Fibroblast of lung (primary cell): ENCODE data around the gene THBS1. TPM values are rescaled to one million over a fixed set of nuclear protein-coding genes. Genes with fewer than 3 reads are reported as not detected.

ENCODE experiments used
- DNase-seq, 2 donors: peaks; one replicate each; pipeline versions ENCODE4 v3.0.0 to v3.0.0-alpha.2; 2010; ENCODE audit warnings: low read depth in 2 of 2
- H2AFZ ChIP-seq: 2 replicates; pipeline ENCODE4 v1.5.1; 2012; ENCODE audit warnings: low read length, control low read depth, inconsistent platforms
- H3K27ac ChIP-seq: 2 replicates; pipeline ENCODE4 v1.5.1; 2011; ENCODE audit warnings: low read length, control low read depth; ENCODE audit not compliant: insufficient read depth
- H3K27me3 ChIP-seq: 2 replicates; pipeline ENCODE4 v1.5.1; 2011; ENCODE audit warnings: mild to moderate bottlenecking, low read length; ENCODE audit not compliant: control insufficient read depth, insufficient read depth
- H3K36me3 ChIP-seq: 2 replicates; pipeline ENCODE4 v1.5.1; 2011; ENCODE audit warnings: low read length; ENCODE audit not compliant: control insufficient read depth, insufficient read depth
- H3K4me1 ChIP-seq: 2 replicates; pipeline ENCODE4 v1.5.1; 2011; ENCODE audit warnings: low read length; ENCODE audit not compliant: control insufficient read depth, insufficient read depth; ENCODE audit errors: extremely low read depth
- H3K4me2 ChIP-seq: 2 replicates; pipeline ENCODE4 v1.5.1; 2011; ENCODE audit warnings: low read length, control low read depth; ENCODE audit not compliant: insufficient read depth; ENCODE audit errors: extremely low read depth
- H3K4me3 ChIP-seq, 4 experiments: fragments of 200-600 bp in 1 of 4; sonication (generic) in 1 of 4; replicated peaks in 1 of 4; 2 replicates each; pipeline ENCODE4 v1.5.1; 2011 to 2016; ENCODE audit warnings: low read length in 4 of 4, low read depth in 3 of 4, mild to moderate bottlenecking in 3 of 4, control low read depth in 2 of 4, inconsistent platforms in 1 of 4, mixed read lengths in 1 of 4; ENCODE audit not compliant: insufficient read depth in 1 of 4; ENCODE audit errors: control extremely low read depth in 1 of 4
- H3K79me2 ChIP-seq: 2 replicates; pipeline ENCODE4 v1.5.1; 2012; ENCODE audit warnings: mild to moderate bottlenecking, low read length, inconsistent platforms; ENCODE audit not compliant: control insufficient read depth, insufficient read depth
- H3K9ac ChIP-seq: 2 replicates; pipeline ENCODE4 v1.5.1; 2011; ENCODE audit warnings: mild to moderate bottlenecking, low read length, control low read depth; ENCODE audit not compliant: insufficient read depth
- H3K9me3 ChIP-seq: 2 replicates; pipeline ENCODE4 v1.5.1; 2012; ENCODE audit warnings: low read depth, low read length; ENCODE audit not compliant: control insufficient read depth, insufficient read depth
- H4K20me1 ChIP-seq: 2 replicates; pipeline ENCODE4 v1.5.1; 2011; ENCODE audit warnings: low read length; ENCODE audit not compliant: control insufficient read depth, insufficient read depth; ENCODE audit errors: extremely low read depth
- CTCF ChIP-seq, 2 donors: IDR thresholded peaks in 1 of 2; conservative IDR thresholded peaks in 1 of 2; 1 replicate in 1 of 2; 2 replicates in 1 of 2; pipeline ENCODE4 v1.5.1; 2011 to 2012; ENCODE audit warnings: low read length in 2 of 2, control low read depth in 1 of 2, inconsistent platforms in 1 of 2, low read depth in 1 of 2, mild to moderate bottlenecking in 1 of 2
- EZH2 ChIP-seq: IDR thresholded peaks from 2 replicates; pipeline ENCODE4 v1.5.1; 2012; ENCODE audit warnings: low read length, control low read depth, mild to moderate bottlenecking; ENCODE audit errors: missing control alignments
- polyA plus RNA-seq, 2 donors: library from polyadenylated mRNA; depleted of rRNA in 1 of 2; stranded (reverse) in 1 of 2; unstranded in 1 of 2; fragments of >200 nt; gene quantifications; 2 replicates each; pipeline ENCODE4 v1.2.1, GENCODE V29; 2011 to 2012; ENCODE audit warnings: missing spikeins in 1 of 2
- total RNA-seq: library from RNA; depleted of rRNA; stranded (reverse); fragments of >200 nt; gene quantifications from 2 replicates; pipeline ENCODE4 v1.2.1, GENCODE V29; 2014

Gene THBS1
- total and polyA plus RNA-seq, 2 donors (not counting 1 experiment from before 2014, with no cell fraction given) = 1,512 to 1,745 TPM

- Histone ChIP-seq H3K4me3 (no peak overlapping the region), H4K20me1 (no peaks in the 10 kb centered on the region), H2AFZ (no peak overlapping the region), H3K27me3 (no peaks in the 10 kb centered on the region), H3K4me2 (no peak overlapping the region), H3K9me3 (no peaks in the 10 kb centered on the region), H3K79me2 (no peaks in the 10 kb centered on the region), H3K27ac (no peak overlapping the region), H3K4me1 (no peaks in the 10 kb centered on the region), H3K36me3 (no peaks in the 10 kb centered on the region), H3K9ac (no peak overlapping the region)
- no peak for DNase-seq
- TF ChIP-seq EZH2 (no peak), CTCF (conservative IDR thresholded peaks at IDR 0.05 in 1 of 2, IDR thresholded peaks at IDR 0.05 in 1 of 2; ENCODE audit: low read depth in 1 of 2, low read length in 2 of 2) (no peak)
Observed at GRCh38 chr15:39602143-39602542, 21.3 kb downstream of the THBS1 start.

GRCh38 chr15:39605146-39605545 lies 24.3 kb downstream of the THBS1 start:
- no peak for DNase-seq
- H3K4me2 ChIP-seq = no peak overlapping the region

More at GRCh38 chr15:39605146-39605545, 24.3 kb downstream of the THBS1 start:
- Histone ChIP-seq H4K20me1 (no peaks in the 10 kb centered on the region), H3K9me3 (no peaks in the 10 kb centered on the region), H3K27ac (no peak overlapping the region), H3K79me2 (no peaks in the 10 kb centered on the region), H2AFZ (no peak overlapping the region), H3K9ac (no peak overlapping the region), H3K4me1 (no peaks in the 10 kb centered on the region), H3K4me3 (no peak overlapping the region), H3K36me3 (no peaks in the 10 kb centered on the region), H3K27me3 (no peaks in the 10 kb centered on the region)
- no peak for TF ChIP-seq CTCF (conservative IDR thresholded peaks at IDR 0.05 in 1 of 2, IDR thresholded peaks at IDR 0.05 in 1 of 2; ENCODE audit: low read depth in 1 of 2, low read length in 2 of 2)
- no peak for TF ChIP-seq EZH2
